Chondrocyte (in vitro differentiated cells): ENCODE measurements around the gene UCP2. TPM values are rescaled to one million over a fixed set of nuclear protein-coding genes. Genes with fewer than 3 reads are reported as not detected.

Source experiments
- DNase-seq: peaks from one replicate; pipeline ENCODE4 v3.0.0; 2021; ENCODE audit warnings: mixed read lengths, low spot score
- H3K27ac Mint-ChIP-seq: one replicate; pipeline ENCODE4 v1.8.0; 2021; ENCODE audit warnings: mild to moderate bottlenecking, moderate library complexity, mixed read lengths; ENCODE audit not compliant: unreplicated experiment
- H3K27me3 Mint-ChIP-seq: 2 replicates; pipeline ENCODE4 v1.8.0; 2021; ENCODE audit warnings: low read depth, mixed read lengths
- H3K36me3 Mint-ChIP-seq: 2 replicates; pipeline ENCODE4 v1.8.0; 2021; ENCODE audit warnings: low read depth, mixed read lengths
- H3K4me1 Mint-ChIP-seq: 2 replicates; pipeline ENCODE4 v1.8.0; 2021; ENCODE audit warnings: low read depth, mild to moderate bottlenecking, mixed read lengths
- H3K4me3 Mint-ChIP-seq: one replicate; pipeline ENCODE4 v1.8.0; 2021; ENCODE audit warnings: mild to moderate bottlenecking, moderate library complexity, mixed read lengths; ENCODE audit not compliant: unreplicated experiment
- H3K9me3 Mint-ChIP-seq: 2 replicates; pipeline ENCODE4 v1.8.0; 2021; ENCODE audit warnings: low read depth, mixed read lengths
- total RNA-seq: library from RNA; stranded (reverse); gene quantifications from 3 replicates; pipeline ENCODE4 v1.2.1, GENCODE V29; 2021
- TF ChIP-seq, protein P1 (sequence below): fragments of 200-600 bp; sonication (generic); IDR thresholded peaks from 2 replicates; pipeline ENCODE4 v1.5.0; 2021; ENCODE audit warnings: antibody characterized with exemption, mild to moderate bottlenecking, moderate library complexity

Gene UCP2
- total RNA-seq, 1 donor from 2014 or later = 41.0 TPM

- Mint-ChIP-seq H3K36me3 (peaks cover 5% of the 10 kb centered on the region), H3K27me3 (no peaks in the 10 kb centered on the region), H3K4me3 (no peak overlapping the region), H3K4me1 (no peaks in the 10 kb centered on the region), H3K9me3 (no peaks in the 10 kb centered on the region), H3K27ac (no peak overlapping the region)
- TF ChIP-seq, protein P1, sequence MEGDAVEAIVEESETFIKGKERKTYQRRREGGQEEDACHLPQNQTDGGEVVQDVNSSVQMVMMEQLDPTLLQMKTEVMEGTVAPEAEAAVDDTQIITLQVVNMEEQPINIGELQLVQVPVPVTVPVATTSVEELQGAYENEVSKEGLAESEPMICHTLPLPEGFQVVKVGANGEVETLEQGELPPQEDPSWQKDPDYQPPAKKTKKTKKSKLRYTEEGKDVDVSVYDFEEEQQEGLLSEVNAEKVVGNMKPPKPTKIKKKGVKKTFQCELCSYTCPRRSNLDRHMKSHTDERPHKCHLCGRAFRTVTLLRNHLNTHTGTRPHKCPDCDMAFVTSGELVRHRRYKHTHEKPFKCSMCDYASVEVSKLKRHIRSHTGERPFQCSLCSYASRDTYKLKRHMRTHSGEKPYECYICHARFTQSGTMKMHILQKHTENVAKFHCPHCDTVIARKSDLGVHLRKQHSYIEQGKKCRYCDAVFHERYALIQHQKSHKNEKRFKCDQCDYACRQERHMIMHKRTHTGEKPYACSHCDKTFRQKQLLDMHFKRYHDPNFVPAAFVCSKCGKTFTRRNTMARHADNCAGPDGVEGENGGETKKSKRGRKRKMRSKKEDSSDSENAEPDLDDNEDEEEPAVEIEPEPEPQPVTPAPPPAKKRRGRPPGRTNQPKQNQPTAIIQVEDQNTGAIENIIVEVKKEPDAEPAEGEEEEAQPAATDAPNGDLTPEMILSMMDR = no peak
- DNase-seq = no peak
Observed at GRCh38 chr11:74000307-74001133, 17.9 kb upstream of the UCP2 start.

GRCh38 chr11:73999581-74000306, 17.1 kb upstream of the UCP2 start:
- TF ChIP-seq, protein P1 = no peak

DNA sequence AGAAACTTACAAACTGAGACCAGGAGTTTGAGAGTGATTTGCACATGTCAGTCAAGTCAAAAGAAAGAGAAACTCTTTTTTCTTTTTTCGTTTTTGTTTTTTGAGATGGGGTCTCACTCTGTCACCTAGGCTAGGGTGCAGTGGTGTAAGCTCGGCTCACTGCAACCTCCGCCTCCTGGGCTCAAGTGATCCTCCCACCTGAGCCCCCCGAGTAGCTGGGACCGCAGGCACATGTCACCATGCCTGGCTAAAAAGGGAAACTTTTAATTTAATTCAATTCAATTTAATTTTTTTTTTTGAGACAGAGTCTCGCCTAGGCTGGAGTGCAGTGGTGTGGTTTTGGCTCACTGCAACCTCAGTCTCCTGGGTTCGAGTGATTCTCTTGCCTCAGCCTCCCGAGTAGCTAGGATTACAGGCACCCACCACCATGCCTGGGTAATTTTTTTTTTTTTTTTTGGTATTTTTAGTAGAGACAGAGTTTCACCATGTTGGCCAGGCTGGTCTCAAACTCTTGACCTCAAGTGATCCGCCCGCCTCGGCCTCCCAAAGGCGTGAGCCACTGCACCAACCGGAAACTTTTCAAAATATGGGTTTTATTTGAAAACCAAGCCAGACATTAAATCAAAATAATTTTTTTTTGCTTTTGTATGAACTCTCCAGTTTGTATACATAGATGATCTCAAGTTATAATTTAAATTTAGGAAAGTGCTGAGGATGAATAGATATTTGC, 16.4 kb upstream of the UCP2 start:
- Mint-ChIP-seq H3K27ac (no peak overlapping the region), H3K9me3 (no peaks in the 10 kb centered on the region), H3K4me1 (no peaks in the 10 kb centered on the region), H3K27me3 (no peaks in the 10 kb centered on the region), H3K4me3 (no peak overlapping the region), H3K36me3 (peaks cover 5% of the 10 kb centered on the region)
- TF ChIP-seq, protein P1 = no peak
- DNase-seq = no peak

More at GRCh38 chr11:73999581-74000306, 17.1 kb upstream of the UCP2 start:
- Mint-ChIP-seq H3K27ac (no peak overlapping the region), H3K36me3 (peaks cover 5% of the 10 kb centered on the region), H3K4me1 (no peaks in the 10 kb centered on the region), H3K4me3 (no peak overlapping the region), H3K9me3 (no peaks in the 10 kb centered on the region), H3K27me3 (no peaks in the 10 kb centered on the region)
- DNase-seq = no peak

DNA sequence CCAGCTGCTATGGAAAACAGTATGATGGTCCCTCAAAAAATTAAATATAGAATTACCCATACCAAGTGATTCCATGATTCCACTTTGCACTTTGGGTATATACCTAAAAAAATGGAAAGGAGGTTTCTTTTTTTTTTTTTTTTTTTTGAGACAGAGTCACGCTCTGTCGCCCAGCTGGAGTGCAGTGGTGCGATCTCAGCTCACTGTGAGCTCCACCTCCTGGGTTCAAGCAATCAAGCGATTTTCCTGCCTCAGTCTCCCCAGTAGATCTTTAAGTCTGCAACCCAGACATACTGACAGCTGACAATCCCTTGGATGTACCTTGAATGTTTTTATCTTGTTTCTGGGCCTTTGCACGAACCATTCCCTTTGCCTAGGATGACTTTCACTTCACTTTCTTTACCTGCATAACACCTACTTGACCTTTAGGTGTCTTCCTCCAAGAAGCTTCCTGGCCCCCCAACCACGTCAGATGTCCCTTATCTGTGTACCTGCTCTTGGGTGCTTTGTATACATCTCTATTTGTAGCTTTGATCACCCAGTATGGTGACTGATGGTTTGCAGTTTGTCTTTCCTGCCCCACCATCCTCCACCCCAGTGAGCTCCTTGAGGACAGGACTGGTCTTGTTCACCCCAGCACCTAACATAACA, 14.6 kb upstream of the UCP2 start:
- no peaks in the 10 kb centered on the region for H3K36me3 Mint-ChIP-seq
- TF ChIP-seq, protein P1 = no peak
- H3K4me1 Mint-ChIP-seq = no peaks in the 10 kb centered on the region
- no peak overlapping the region for H3K27ac Mint-ChIP-seq
- H3K27me3 Mint-ChIP-seq = no peaks in the 10 kb centered on the region
- H3K4me3 Mint-ChIP-seq = no peak overlapping the region
- H3K9me3 Mint-ChIP-seq = no peaks in the 10 kb centered on the region
- no peak for DNase-seq
